K562 (cell line): ENCODE measurements around the gene RIPPLY3. TPM values are rescaled to one million over a fixed set of nuclear protein-coding genes. Genes with fewer than 3 reads are reported as not detected.

Experiments
- ATAC-seq: fragments of 200-7000 bp; cut with Tn5 transposase; 3 replicates; pipeline ENCODE4 v1.9.1; 2020; ENCODE audit warnings: moderate library complexity
- BruUV-seq: library from RNA; stranded (reverse); fragments of 400-500 nt; replicated peaks from 2 replicates; lab custom pipeline; 2021; lab: Mats Ljungman, UMichigan
- CTCF ChIA-PET: fragments of 300-600 bp; formaldehyde crosslinking; extraction: SDS; loops from one replicate; lab custom pipeline; 2021; ENCODE audit warnings: low intra/inter-chr PET ratio; lab: Yijun Ruan, JAX
- POLR2A ChIA-PET: fragments of 300-600, 350-650 bp; sonication (Branson Sonifier 250); formaldehyde crosslinking; extraction: SDS; loops from one replicate; lab custom pipeline; 2021; ENCODE audit warnings: antibody characterized with exemption, inconsistent platforms; lab: Yijun Ruan, JAX
- DNase-seq, 4 experiments: peaks; one replicate each; pipeline versions ENCODE4 v3.0.0 to v3.0.0-alpha.2; 2011 to 2018; ENCODE audit warnings: low spot score in 3 of 4, mixed read lengths in 3 of 4; ENCODE audit errors: extremely low read depth in 1 of 4
- FAIRE-seq: peaks from 2 replicates; lab custom pipeline; 2011; peaks lifted over from hg19 to GRCh38; lab: Jason Lieb, UNC
- H2AFZ ChIP-seq: 2 replicates; pipeline ENCODE4 v1.6.0; 2011; ENCODE audit warnings: low read depth, low read length, control low read depth, inconsistent platforms
- H3K27ac ChIP-seq: fragments of 200-600 bp; 3 replicates; pipeline ENCODE4 v1.8.0; 2011; ENCODE audit warnings: low read depth, mild to moderate bottlenecking, control low read depth, inconsistent platforms, low read length, moderate library complexity, mixed read lengths; ENCODE audit errors: extremely low read depth
- H3K27me3 ChIP-seq, 2 experiments: fragments of 300-600 bp in 1 of 2; 2 replicates in 1 of 2; 3 replicates in 1 of 2; pipeline versions ENCODE4 v1.6.0 to v1.8.0; 2011; ENCODE audit warnings: inconsistent platforms in 2 of 2, low read length in 2 of 2, mild to moderate bottlenecking in 1 of 2, mixed read lengths in 1 of 2, moderate library complexity in 1 of 2; ENCODE audit not compliant: control insufficient read depth in 2 of 2, insufficient read depth in 2 of 2
- H3K36me3 ChIP-seq: fragments of 300-600 bp; 3 replicates; pipeline ENCODE4 v1.8.0; 2011; ENCODE audit warnings: mild to moderate bottlenecking, low read length, inconsistent platforms; ENCODE audit not compliant: control insufficient read depth, insufficient read depth
- H3K4me1 ChIP-seq, 2 experiments: fragments of 200-600 bp in 1 of 2; replicated peaks in 1 of 2; 2 replicates in 1 of 2; 3 replicates in 1 of 2; pipeline versions ENCODE4 v1.5.1 to v1.8.0; 2011; ENCODE audit warnings: inconsistent platforms in 2 of 2, low read length in 2 of 2, mild to moderate bottlenecking in 1 of 2, mixed read lengths in 1 of 2, moderate library complexity in 1 of 2; ENCODE audit not compliant: control insufficient read depth in 2 of 2, insufficient read depth in 2 of 2
- H3K4me2 ChIP-seq: 2 replicates; pipeline ENCODE4 v1.6.1; 2011; ENCODE audit warnings: low read length, control low read depth, inconsistent platforms, mixed read lengths; ENCODE audit not compliant: insufficient read depth
- H3K4me3 ChIP-seq: fragments of 200-600 bp; sonication (generic), shearing (Covaris generic); 2 replicates; pipeline ENCODE4 v1.5.1; 2016; ENCODE audit warnings: control low read depth, inconsistent platforms
- H3K79me2 ChIP-seq: fragments of 200-600 bp; 3 replicates; pipeline ENCODE4 v1.8.0; 2011; ENCODE audit warnings: low read length, inconsistent platforms; ENCODE audit not compliant: control insufficient read depth, insufficient read depth
- H3K9ac ChIP-seq, 2 experiments: 2 replicates each; pipeline versions ENCODE4 v1.6.0 to v1.6.1; 2011; ENCODE audit warnings: low read depth in 2 of 2, low read length in 2 of 2, control low read depth in 1 of 2, inconsistent platforms in 1 of 2, mild to moderate bottlenecking in 1 of 2, mixed read lengths in 1 of 2; ENCODE audit not compliant: insufficient read depth in 1 of 2
- H3K9me1 ChIP-seq: one replicate; pipeline ENCODE4 v1.6.0; 2011; ENCODE audit warnings: inconsistent platforms, mild to moderate bottlenecking, low read length, moderate library complexity; ENCODE audit not compliant: control insufficient read depth, insufficient read depth
- H3K9me3 ChIP-seq: replicated peaks from 2 replicates; pipeline ENCODE4 v1.5.1; 2011; ENCODE audit warnings: low read depth, low read length, inconsistent platforms; ENCODE audit not compliant: control insufficient read depth, insufficient read depth
- H4K20me1 ChIP-seq: replicated peaks from 2 replicates; pipeline ENCODE4 v1.6.1; 2011; ENCODE audit warnings: low read length, inconsistent platforms, mixed read lengths; ENCODE audit not compliant: control insufficient read depth, insufficient read depth
- DACH1 ChIP-seq: fragments of 450-650 bp; IDR thresholded peaks from 2 replicates; pipeline ENCODE4 v1.6.1; 2018; ENCODE audit not compliant: partially characterized antibody
- DPF2 ChIP-seq: fragments of 450-650 bp; IDR thresholded peaks from 2 replicates; pipeline ENCODE4 v1.6.1; 2016
- GATAD2B ChIP-seq: fragments of 450-650 bp; IDR thresholded peaks from 2 replicates; pipeline ENCODE4 v1.6.1; 2017; ENCODE audit warnings: mild to moderate bottlenecking, borderline replicate concordance
- HLTF ChIP-seq: fragments of 450-650 bp; IDR thresholded peaks from 2 replicates; pipeline ENCODE4 v1.6.1; 2016
- KLF16 ChIP-seq: IDR thresholded peaks from 2 replicates; pipeline ENCODE4 v1.6.1; 2016; ENCODE audit warnings: antibody characterized with exemption
- MYNN ChIP-seq, 2 experiments: sonication (generic); formaldehyde crosslinking in 1 of 2; IDR thresholded peaks; 2 replicates each; pipeline versions ENCODE4 v1.5.0 to v1.6.1; 2016 to 2020; ENCODE audit warnings: antibody characterized with exemption in 1 of 2, missing genetic modification reagents in 1 of 2
- NFYB ChIP-seq: IDR thresholded peaks from 2 replicates; pipeline ENCODE4 v1.6.1; 2011; ENCODE audit warnings: mild to moderate bottlenecking, moderate library complexity; ENCODE audit not compliant: insufficient read length; ENCODE audit errors: extremely low read depth
- POLR3A ChIP-seq: IDR thresholded peaks from 2 replicates; pipeline ENCODE4 v1.6.1; 2011; ENCODE audit warnings: borderline replicate concordance, mild to moderate bottlenecking, moderate library complexity; ENCODE audit not compliant: insufficient read length, insufficient read depth; ENCODE audit errors: extremely low read depth
- RBBP5 ChIP-seq: fragments of 200-600 bp; sonication (generic); IDR thresholded peaks from 2 replicates; pipeline ENCODE4 v1.6.1; 2012; ENCODE audit warnings: borderline replicate concordance, mild to moderate bottlenecking, low read length, control low read depth, inconsistent platforms; ENCODE audit not compliant: insufficient read depth, poor library complexity, severe bottlenecking
- SRF ChIP-seq, 2 experiments: fragments of 250-450, 450-650 bp in 1 of 2; sonication (Bioruptor Pico) in 1 of 2; sonication (generic) in 1 of 2; formaldehyde crosslinking; IDR thresholded peaks; 2 replicates each; pipeline versions ENCODE4 v1.5.0 to v1.5.1; 2020 to 2022; ENCODE audit warnings: mild to moderate bottlenecking in 1 of 2, missing genetic modification reagents in 1 of 2
- SRSF7 ChIP-seq: fragments of 200-400 bp; formaldehyde crosslinking; optimal IDR thresholded peaks from 2 replicates; pipeline ENCODE3; 2017; ENCODE audit warnings: mild to moderate bottlenecking, low read depth, low read length
- TAF7 ChIP-seq: fragments of 450-650 bp; IDR thresholded peaks from 2 replicates; pipeline ENCODE4 v1.6.1; 2016; ENCODE audit warnings: missing genetic modification characterization, missing compliant biosample characterization
- XRCC3 ChIP-seq: fragments of 450-650 bp; IDR thresholded peaks from 2 replicates; pipeline ENCODE4 v1.6.1; 2017; ENCODE audit warnings: mild to moderate bottlenecking, moderate library complexity
- ZNF785 ChIP-seq: fragments of 250-450 bp; sonication (Bioruptor Pico); IDR thresholded peaks from 2 replicates; pipeline ENCODE4 v1.4.0; 2020; ENCODE audit warnings: mild to moderate bottlenecking
- WGBS: fragments of 100-300 bp; shearing (Covaris generic); methylation state at CpG from one replicate; pipeline ENCODE4 v1.1.6; 2016; ENCODE audit warnings: low coverage, mixed read lengths; ENCODE audit not compliant: insufficient coverage; ENCODE audit errors: missing lambda C conversion rate; 5-methylcytosine and 5-hydroxymethylcytosine counted together
- in situ Hi-C: fragments of 300-500 bp; cut with MboI; formaldehyde crosslinking; loops from 4 replicates; pipeline ENCODE4 v1.15.0; 2018; ENCODE audit warnings: inconsistent platforms, mixed read lengths
- intact Hi-C: fragments of 100-400 bp; cut with micrococcal nuclease; formaldehyde crosslinking; loops from 2 replicates; pipeline ENCODE4 v1.14.2; 2022
- polyA plus RNA-seq, 8 experiments: library from polyadenylated mRNA; depleted of rRNA in 4 of 8; stranded (reverse) in 5 of 8; unstranded in 3 of 8; fragments of >200 nt; fragmentation: Nextera tagmentation in 2 of 8; fragmentation: Illumina TruSeq in 1 of 8; extraction: Ambion mirVana in 2 of 8; extraction: Trizol in 1 of 8; gene quantifications; 2 replicates each; pipeline versions ENCODE4 v1.2.1 to v1.2.3, GENCODE V29; 2011 to 2014; ENCODE audit warnings: inconsistent platforms in 1 of 8, missing spikeins in 1 of 8
- total RNA-seq, 7 experiments: library from RNA; depleted of rRNA in 6 of 7; stranded (reverse); fragments of >200 nt in 6 of 7; fragmentation: Illumina TruSeq in 2 of 7; extraction: Trizol in 2 of 7; gene quantifications; 2 replicates each; pipeline versions ENCODE4 v1.2.1 to v1.2.3, GENCODE V29; 2011 to 2021; ENCODE audit warnings: low replicate concordance in 1 of 7
- TF ChIP-seq, protein P1 (sequence below): fragments of 450-650 bp; formaldehyde crosslinking; IDR thresholded peaks from 2 replicates; pipeline ENCODE4 v1.4.0; 2022; ENCODE audit warnings: mild to moderate bottlenecking, moderate library complexity
- TF ChIP-seq, protein P2 (sequence below), 3 experiments: IDR thresholded peaks in 2 of 3; conservative IDR thresholded peaks in 1 of 3; 2 replicates each; pipeline ENCODE4 v1.5.1; 2011 to 2012; ENCODE audit warnings: low read length in 3 of 3, mild to moderate bottlenecking in 3 of 3, control low read depth in 2 of 3, improper control_type of control experiment in 1 of 3, inconsistent platforms in 1 of 3, low read depth in 1 of 3, mixed read lengths in 1 of 3, moderate library complexity in 1 of 3; ENCODE audit not compliant: insufficient read depth in 2 of 3
- TF ChIP-seq, protein P3 (sequence below): fragments of 450-650 bp; formaldehyde crosslinking; IDR thresholded peaks from 2 replicates; pipeline ENCODE4 v1.4.0; 2022; ENCODE audit warnings: missing genetic modification characterization

The RIPPLY3 gene
- total and polyA plus RNA-seq, 9 of the 15 experiments (the other 6 are each of a cell fraction or from before 2014, with no cell fraction given), result not detected

DNA sequence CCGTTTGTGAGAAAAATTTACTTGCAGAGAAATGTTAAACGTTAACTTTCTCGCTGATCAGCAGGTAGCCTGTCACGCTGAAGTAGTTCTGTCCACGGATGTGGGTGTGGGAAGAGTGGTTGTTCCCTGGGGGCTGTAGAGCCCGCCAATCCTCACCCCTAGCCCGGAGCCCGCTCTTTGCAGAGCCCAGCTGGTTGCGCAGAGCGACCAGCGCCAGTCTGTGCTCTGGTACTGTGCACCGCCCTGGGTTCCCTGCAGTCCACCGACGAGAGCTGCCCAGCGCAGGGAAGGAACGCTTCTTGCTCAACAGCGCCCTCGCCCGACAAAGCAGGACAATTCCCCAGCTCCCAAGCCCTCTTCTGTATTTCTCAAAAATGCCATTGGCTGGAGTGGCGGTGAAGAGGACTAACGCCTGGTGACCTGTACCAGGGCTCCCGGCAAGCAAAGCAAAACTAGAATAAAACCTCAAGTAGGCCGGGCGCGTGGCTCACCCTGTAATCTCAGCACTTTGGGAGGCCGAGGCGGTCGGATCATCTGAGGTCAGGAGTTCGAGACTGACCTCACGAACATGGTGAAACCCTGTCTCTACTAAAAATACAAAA, 3.3 kb downstream of the RIPPLY3 start:
- in situ Hi-C loops, result no loop called here
- Histone ChIP-seq H3K4me1 (peaks cover 10 to 13% of the 10 kb centered on the region in 2 experiments; a peak in 4 of 5 replicates), H3K9me1 (no peaks in the 10 kb centered on the region), H3K9me3 (0 out of 2 replicates have a peak, but pooled peaks cover 2% of the 10 kb centered on the region), H3K4me3 (peak overlapping the region; percentile 39), H3K9ac (peak overlapping the region; percentile 49 to 89), H3K27ac (no peak overlapping the region; the same call in 2 of the 3 replicates), H4K20me1 (no peaks in the 10 kb centered on the region), H3K79me2 (no peaks in the 10 kb centered on the region), H3K36me3 (no peaks in the 10 kb centered on the region), H3K4me2 (peak overlapping the region; percentile 91), H3K27me3 (peaks cover 2 to 4% of the 10 kb centered on the region in 2 experiments; a peak in 1 of 5 replicates), H2AFZ (peak overlapping the region; percentile 99)
- ATAC-seq (peak; percentile 100), DNase-seq (peak; percentile 86 to 93 (median 90)), FAIRE-seq (peak; percentile 98)
- intact Hi-C loops, result loop anchor here (1.0 kb wide), 1 partner anchor 33 kb away; no protein-coding TSS in a partner anchor
- CTCF ChIA-PET, result interaction anchor here (0.8 to 2.6 kb wide), 4 partner anchors 20 to 70 kb away, joined by 3 to 18 read pairs (median 9); no protein-coding TSS in a partner anchor
- no TSS peak for BruUV-seq
- 10% methylated on average over 30 of the region's 30 CpGs for WGBS
- POLR2A ChIA-PET, result interaction anchor here (0.6 to 1.1 kb wide), 5 partner anchors 8 to 44 kb away, joined by 3 to 6 read pairs (median 4); no protein-coding TSS in a partner anchor
- TF ChIP-seq XRCC3, result no peak
- TF ChIP-seq NFYB, result peak; percentile 28
- TF ChIP-seq HLTF, result no peak
- peak; percentile 9 for TF ChIP-seq DACH1
- no peak for TF ChIP-seq GATAD2B
- TF ChIP-seq ZNF785 (CRISPR knock-in tag), result no peak
- TF ChIP-seq, protein P1, sequence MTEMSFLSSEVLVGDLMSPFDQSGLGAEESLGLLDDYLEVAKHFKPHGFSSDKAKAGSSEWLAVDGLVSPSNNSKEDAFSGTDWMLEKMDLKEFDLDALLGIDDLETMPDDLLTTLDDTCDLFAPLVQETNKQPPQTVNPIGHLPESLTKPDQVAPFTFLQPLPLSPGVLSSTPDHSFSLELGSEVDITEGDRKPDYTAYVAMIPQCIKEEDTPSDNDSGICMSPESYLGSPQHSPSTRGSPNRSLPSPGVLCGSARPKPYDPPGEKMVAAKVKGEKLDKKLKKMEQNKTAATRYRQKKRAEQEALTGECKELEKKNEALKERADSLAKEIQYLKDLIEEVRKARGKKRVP (CRISPR knock-in tag), result no peak
- TF ChIP-seq MYNN (IDR thresholded peaks at IDR 0.05), result peak; percentile 71; the same call in 1 of the 2 replicates
- no peak for TF ChIP-seq MYNN (CRISPR knock-in tag; IDR thresholded peaks at IDR 0.05)
- TF ChIP-seq, protein P2, sequence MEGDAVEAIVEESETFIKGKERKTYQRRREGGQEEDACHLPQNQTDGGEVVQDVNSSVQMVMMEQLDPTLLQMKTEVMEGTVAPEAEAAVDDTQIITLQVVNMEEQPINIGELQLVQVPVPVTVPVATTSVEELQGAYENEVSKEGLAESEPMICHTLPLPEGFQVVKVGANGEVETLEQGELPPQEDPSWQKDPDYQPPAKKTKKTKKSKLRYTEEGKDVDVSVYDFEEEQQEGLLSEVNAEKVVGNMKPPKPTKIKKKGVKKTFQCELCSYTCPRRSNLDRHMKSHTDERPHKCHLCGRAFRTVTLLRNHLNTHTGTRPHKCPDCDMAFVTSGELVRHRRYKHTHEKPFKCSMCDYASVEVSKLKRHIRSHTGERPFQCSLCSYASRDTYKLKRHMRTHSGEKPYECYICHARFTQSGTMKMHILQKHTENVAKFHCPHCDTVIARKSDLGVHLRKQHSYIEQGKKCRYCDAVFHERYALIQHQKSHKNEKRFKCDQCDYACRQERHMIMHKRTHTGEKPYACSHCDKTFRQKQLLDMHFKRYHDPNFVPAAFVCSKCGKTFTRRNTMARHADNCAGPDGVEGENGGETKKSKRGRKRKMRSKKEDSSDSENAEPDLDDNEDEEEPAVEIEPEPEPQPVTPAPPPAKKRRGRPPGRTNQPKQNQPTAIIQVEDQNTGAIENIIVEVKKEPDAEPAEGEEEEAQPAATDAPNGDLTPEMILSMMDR (IDR thresholded peaks at IDR 0.05 in 2 of 3, conservative IDR thresholded peaks at IDR 0.05 in 1 of 3; ENCODE audit: insufficient read depth in 2 of 3, low read depth in 1 of 3, low read length in 3 of 3), result peak; percentile 97 to 99 (median 98)
- no peak for TF ChIP-seq POLR3A
- TF ChIP-seq, protein P3, sequence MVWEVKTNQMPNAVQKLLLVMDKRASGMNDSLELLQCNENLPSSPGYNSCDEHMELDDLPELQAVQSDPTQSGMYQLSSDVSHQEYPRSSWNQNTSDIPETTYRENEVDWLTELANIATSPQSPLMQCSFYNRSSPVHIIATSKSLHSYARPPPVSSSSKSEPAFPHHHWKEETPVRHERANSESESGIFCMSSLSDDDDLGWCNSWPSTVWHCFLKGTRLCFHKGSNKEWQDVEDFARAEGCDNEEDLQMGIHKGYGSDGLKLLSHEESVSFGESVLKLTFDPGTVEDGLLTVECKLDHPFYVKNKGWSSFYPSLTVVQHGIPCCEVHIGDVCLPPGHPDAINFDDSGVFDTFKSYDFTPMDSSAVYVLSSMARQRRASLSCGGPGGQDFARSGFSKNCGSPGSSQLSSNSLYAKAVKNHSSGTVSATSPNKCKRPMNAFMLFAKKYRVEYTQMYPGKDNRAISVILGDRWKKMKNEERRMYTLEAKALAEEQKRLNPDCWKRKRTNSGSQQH, result no peak
- peak in 1 of 2 experiments; percentile 85; a peak in 1 of 4 replicates for TF ChIP-seq SRF (CRISPR knock-in tag; IDR thresholded peaks at IDR 0.05)
- TF ChIP-seq SRSF7, result no peak
- 0 out of 2 replicates have a peak, but pooled peaks have one; percentile 33 for TF ChIP-seq KLF16
- TF ChIP-seq RBBP5, result peak; percentile 73
- TF ChIP-seq DPF2, result 0 out of 2 replicates have a peak, but pooled peaks have one; percentile 11
- TF ChIP-seq TAF7 (tag), result no peak
